CD14-positive monocyte (primary cell): Measurements from ENCODE around the gene LGALS1. TPM values are rescaled to one million over a fixed set of nuclear protein-coding genes. Genes with fewer than 3 reads are reported as not detected.

Experiments
- DNase-seq, 3 donors: peaks; one replicate each; pipeline ENCODE4 v3.0.0-alpha.2; 2011 to 2022
- H2AFZ ChIP-seq: 2 replicates; pipeline ENCODE4 v1.6.0; 2012; ENCODE audit warnings: mild to moderate bottlenecking, low read depth, low read length, inconsistent platforms; ENCODE audit not compliant: insufficient read depth, poor library complexity, severe bottlenecking
- H3K27ac ChIP-seq, 2 donors: 1 replicate in 1 of 2; 2 replicates in 1 of 2; pipeline ENCODE4 v1.5.1; 2012 to 2013; ENCODE audit warnings: low read length in 2 of 2, control low read depth in 1 of 2, inconsistent platforms in 1 of 2, low read depth in 1 of 2, mild to moderate bottlenecking in 1 of 2
- H3K27me3 ChIP-seq, 2 donors: one replicate each; pipeline versions ENCODE4 v1.6.0 to v1.6.1; 2011 to 2013; ENCODE audit warnings: low read length in 2 of 2; ENCODE audit not compliant: control insufficient read depth in 2 of 2, insufficient read depth in 2 of 2
- H3K36me3 ChIP-seq, 2 donors: replicated peaks in 1 of 2; 1 replicate in 1 of 2; 2 replicates in 1 of 2; pipeline versions ENCODE4 v1.5.1 to v1.6.1; 2012 to 2013; ENCODE audit warnings: low read length in 2 of 2, control low read depth in 1 of 2, inconsistent platforms in 1 of 2, mild to moderate bottlenecking in 1 of 2; ENCODE audit not compliant: insufficient read depth in 2 of 2, control insufficient read depth in 1 of 2
- H3K4me1 ChIP-seq, 2 donors: 1 replicate in 1 of 2; 2 replicates in 1 of 2; pipeline versions ENCODE4 v1.5.1 to v1.6.1; 2012 to 2013; ENCODE audit warnings: low read length in 2 of 2, control low read depth in 1 of 2, inconsistent platforms in 1 of 2, mild to moderate bottlenecking in 1 of 2, moderate library complexity in 1 of 2; ENCODE audit not compliant: insufficient read depth in 2 of 2, control insufficient read depth in 1 of 2
- H3K4me2 ChIP-seq: replicated peaks from 2 replicates; pipeline ENCODE3; 2012; ENCODE audit warnings: low read length, moderate library complexity, mild to moderate bottlenecking; ENCODE audit not compliant: poor library complexity, severe bottlenecking; ENCODE audit errors: extremely low read depth
- H3K4me3 ChIP-seq, 3 experiments: fragments of 200-600 bp in 1 of 3; sonication (generic) in 1 of 3; replicated peaks in 1 of 3; 1 replicate in 2 of 3; 2 replicates in 1 of 3; pipeline ENCODE4 v1.5.1; 2011 to 2013; ENCODE audit warnings: low read length in 3 of 3, mild to moderate bottlenecking in 3 of 3, control low read depth in 2 of 3, low read depth in 2 of 3, inconsistent platforms in 1 of 3, moderate library complexity in 1 of 3
- H3K79me2 ChIP-seq: 2 replicates; pipeline ENCODE4 v1.6.0; 2012; ENCODE audit warnings: mild to moderate bottlenecking, control low read depth, inconsistent platforms, low read length, moderate library complexity; ENCODE audit not compliant: insufficient read depth
- H3K9ac ChIP-seq: 2 replicates; pipeline ENCODE4 v1.6.0; 2017; ENCODE audit warnings: low read length, mild to moderate bottlenecking; ENCODE audit not compliant: insufficient read depth, poor library complexity, severe bottlenecking
- H3K9me3 ChIP-seq, 2 donors: replicated peaks in 1 of 2; 1 replicate in 1 of 2; 2 replicates in 1 of 2; pipeline versions ENCODE4 v1.5.1 to v1.6.1; 2012 to 2013; ENCODE audit warnings: low read length in 2 of 2, control low read depth in 1 of 2; ENCODE audit not compliant: control insufficient read depth in 1 of 2, insufficient read depth in 1 of 2
- H4K20me1 ChIP-seq: 2 replicates; pipeline ENCODE4 v1.6.0; 2012; ENCODE audit warnings: mild to moderate bottlenecking, low read length, control low read depth, moderate library complexity; ENCODE audit not compliant: insufficient read depth
- H3K27ac Mint-ChIP-seq, 7 donors: one replicate each; pipeline ENCODE4 v1.8.0; 2020; ENCODE audit warnings: mild to moderate bottlenecking in 7 of 7, mixed read lengths in 7 of 7, moderate library complexity in 6 of 7, inconsistent platforms in 2 of 7
- H3K27me3 Mint-ChIP-seq, 3 donors: one replicate each; pipeline ENCODE4 v1.8.0; 2021 to 2022; ENCODE audit warnings: low read depth in 3 of 3, mild to moderate bottlenecking in 3 of 3, mixed read lengths in 3 of 3, moderate library complexity in 3 of 3, inconsistent platforms in 1 of 3
- H3K36me3 Mint-ChIP-seq, 2 donors: one replicate each; pipeline ENCODE4 v1.8.0; 2020; ENCODE audit warnings: mixed read lengths in 2 of 2, inconsistent platforms in 1 of 2, mild to moderate bottlenecking in 1 of 2
- H3K4me1 Mint-ChIP-seq: one replicate; pipeline ENCODE4 v1.8.0; 2020; ENCODE audit warnings: mild to moderate bottlenecking, mixed read lengths
- H3K4me3 Mint-ChIP-seq, 2 donors: one replicate each; pipeline ENCODE4 v1.8.0; 2020; ENCODE audit warnings: mild to moderate bottlenecking in 2 of 2, mixed read lengths in 2 of 2, moderate library complexity in 1 of 2
- H3K9me3 Mint-ChIP-seq, 7 donors: one replicate each; pipeline ENCODE4 v1.8.0; 2020 to 2022; ENCODE audit warnings: mixed read lengths in 7 of 7, mild to moderate bottlenecking in 6 of 7, moderate library complexity in 6 of 7, inconsistent platforms in 2 of 7
- WGBS: methylation state at CpG from one replicate; pipeline ENCODE4 v1.1.5; 2013; ENCODE audit warnings: missing lambda C conversion rate; ENCODE audit not compliant: insufficient coverage; 5-methylcytosine and 5-hydroxymethylcytosine counted together
- intact Hi-C, 2 donors: fragments of 100-400 bp; cut with micrococcal nuclease; formaldehyde crosslinking; loops; one replicate each; pipeline versions ENCODE4 v1.15.0 to v1.15.1; 2023
- polyA plus RNA-seq, 3 donors: library from polyadenylated mRNA; depleted of rRNA in 1 of 3; unstranded in 2 of 3; stranded (reverse) in 1 of 3; fragments of 300-500 nt in 2 of 3; fragments of >200 nt in 1 of 3; fragmentation: Illumina TruSeq in 2 of 3; gene quantifications; 1 replicate in 2 of 3; 2 replicates in 1 of 3; pipeline ENCODE4 v1.2.3, GENCODE V29; 2012 to 2021
- TF ChIP-seq, protein P1 (sequence below): fragments of 200-600 bp; IDR thresholded peaks from one replicate; pipeline ENCODE4 v1.8.0; 2022; ENCODE audit warnings: antibody characterized with exemption, mild to moderate bottlenecking

The LGALS1 gene
- polyA plus RNA-seq, 3 donors = 1,719 to 2,320 (median 1,844) TPM

DNA sequence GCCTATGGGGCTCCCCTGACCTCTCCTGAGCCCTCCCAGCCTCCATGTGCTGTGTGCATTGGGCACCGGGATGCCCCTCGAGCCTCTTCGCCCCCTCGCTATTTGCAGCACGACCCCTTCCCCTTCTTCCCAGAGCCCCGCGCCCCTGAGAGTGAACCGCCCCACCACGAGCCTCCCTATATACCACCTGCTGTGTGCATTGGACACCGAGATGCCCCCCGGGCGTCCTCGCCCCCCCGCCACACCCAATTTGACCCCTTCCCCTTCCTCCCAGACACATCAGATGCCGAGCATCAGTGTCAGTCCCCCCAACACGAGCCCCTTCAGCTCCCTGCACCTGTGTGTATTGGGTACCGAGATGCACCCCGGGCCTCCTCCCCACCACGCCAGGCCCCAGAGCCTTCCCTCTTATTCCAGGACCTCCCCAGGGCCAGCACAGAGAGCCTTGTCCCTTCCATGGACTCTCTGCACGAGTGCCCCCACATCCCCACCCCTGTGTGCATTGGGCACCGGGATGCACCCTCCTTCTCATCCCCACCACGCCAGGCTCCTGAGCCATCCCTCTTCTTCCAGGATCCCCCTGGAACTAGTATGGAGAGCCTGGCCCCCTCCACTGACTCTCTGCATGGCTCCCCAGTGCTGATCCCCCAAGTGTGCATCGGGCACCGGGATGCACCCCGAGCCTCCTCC lies 50.3 kb downstream of the LGALS1 start:
- Mint-ChIP-seq H3K4me3 (no peak overlapping the region), H3K27ac (no peak overlapping the region), H3K4me1 (peaks cover 33% of the 10 kb centered on the region), H3K27me3 (peaks cover 0 to 5% (median 3%) of the 10 kb centered on the region in 3 donors), H3K9me3 (peaks cover 0 to 10% (median 7%) of the 10 kb centered on the region in 7 donors), H3K36me3 (peaks cover 8 to 26% of the 10 kb centered on the region in 2 donors)
- H3K4me3 ChIP-seq = no peak overlapping the region
- H3K79me2 ChIP-seq = no peaks in the 10 kb centered on the region
- H3K27ac ChIP-seq = no peak overlapping the region
- WGBS = over 99% methylated on average over 16 of the region's 25 CpGs
- peaks cover 37 to 44% of the 10 kb centered on the region in 2 donors for H3K4me1 ChIP-seq
- H4K20me1 ChIP-seq = no peaks in the 10 kb centered on the region
- H2AFZ ChIP-seq = no peak overlapping the region
- H3K36me3 ChIP-seq = no peaks in the 10 kb centered on the region
- no peaks in the 10 kb centered on the region for H3K9me3 ChIP-seq
- no peak overlapping the region for H3K9ac ChIP-seq
- DNase-seq = no peak
- H3K4me2 ChIP-seq = no peak overlapping the region
- TF ChIP-seq, protein P1, sequence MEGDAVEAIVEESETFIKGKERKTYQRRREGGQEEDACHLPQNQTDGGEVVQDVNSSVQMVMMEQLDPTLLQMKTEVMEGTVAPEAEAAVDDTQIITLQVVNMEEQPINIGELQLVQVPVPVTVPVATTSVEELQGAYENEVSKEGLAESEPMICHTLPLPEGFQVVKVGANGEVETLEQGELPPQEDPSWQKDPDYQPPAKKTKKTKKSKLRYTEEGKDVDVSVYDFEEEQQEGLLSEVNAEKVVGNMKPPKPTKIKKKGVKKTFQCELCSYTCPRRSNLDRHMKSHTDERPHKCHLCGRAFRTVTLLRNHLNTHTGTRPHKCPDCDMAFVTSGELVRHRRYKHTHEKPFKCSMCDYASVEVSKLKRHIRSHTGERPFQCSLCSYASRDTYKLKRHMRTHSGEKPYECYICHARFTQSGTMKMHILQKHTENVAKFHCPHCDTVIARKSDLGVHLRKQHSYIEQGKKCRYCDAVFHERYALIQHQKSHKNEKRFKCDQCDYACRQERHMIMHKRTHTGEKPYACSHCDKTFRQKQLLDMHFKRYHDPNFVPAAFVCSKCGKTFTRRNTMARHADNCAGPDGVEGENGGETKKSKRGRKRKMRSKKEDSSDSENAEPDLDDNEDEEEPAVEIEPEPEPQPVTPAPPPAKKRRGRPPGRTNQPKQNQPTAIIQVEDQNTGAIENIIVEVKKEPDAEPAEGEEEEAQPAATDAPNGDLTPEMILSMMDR = no peak
- intact Hi-C loops = no loop called here
- H3K27me3 ChIP-seq = no peaks in the 10 kb centered on the region

DNA sequence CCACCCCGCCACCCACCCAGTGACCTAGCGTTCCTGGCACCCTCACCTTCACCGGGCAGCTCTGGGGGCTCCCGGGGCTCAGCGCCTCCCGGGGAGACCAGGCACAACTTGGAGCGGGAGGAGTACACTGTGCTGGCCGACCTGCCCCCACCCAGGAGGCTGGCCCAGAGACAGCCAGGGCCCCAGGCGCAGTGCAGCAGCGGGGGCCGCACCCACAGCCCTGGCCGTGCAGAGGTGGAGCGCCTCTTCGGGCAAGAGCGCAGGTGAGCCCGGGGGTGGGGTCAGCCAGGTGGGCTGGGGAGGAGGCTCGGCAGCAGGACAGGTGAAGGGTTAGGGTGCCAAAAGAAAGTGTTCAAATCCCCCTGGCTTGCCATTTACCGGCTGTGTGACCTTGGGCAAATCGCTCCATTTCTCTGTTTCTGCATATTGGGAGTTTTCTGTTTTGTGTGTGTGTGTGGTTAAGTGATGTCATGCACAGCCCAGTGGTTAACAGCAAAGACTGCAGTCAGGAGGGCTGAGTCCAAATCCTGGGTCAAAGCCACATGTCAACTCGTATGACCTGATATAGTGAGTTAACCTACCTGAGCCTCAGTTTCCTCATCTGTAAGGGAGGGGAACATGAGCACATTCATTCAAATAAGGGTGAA lies 50.9 kb downstream of the LGALS1 start:
- intact Hi-C loops = no loop called here
- Histone ChIP-seq H3K4me2 (no peak overlapping the region), H3K79me2 (no peaks in the 10 kb centered on the region), H3K27me3 (no peaks in the 10 kb centered on the region), H3K27ac (no peak overlapping the region), H3K4me3 (no peak overlapping the region), H3K4me1 (peaks cover 43 to 51% of the 10 kb centered on the region in 2 donors), H3K36me3 (no peaks in the 10 kb centered on the region), H3K9me3 (no peaks in the 10 kb centered on the region), H4K20me1 (no peaks in the 10 kb centered on the region), H2AFZ (no peak overlapping the region), H3K9ac (no peak overlapping the region)
- Mint-ChIP-seq H3K4me1 (peaks cover 39% of the 10 kb centered on the region), H3K9me3 (peaks cover 0 to 10% (median 7%) of the 10 kb centered on the region in 7 donors), H3K27me3 (peaks cover 0 to 5% (median 3%) of the 10 kb centered on the region in 3 donors), H3K4me3 (no peak overlapping the region), H3K27ac (peak overlapping the region in 1 of 7 donors; percentile 66), H3K36me3 (peaks cover 8 to 24% of the 10 kb centered on the region in 2 donors)
- 94% methylated on average over 19 of the region's 20 CpGs for WGBS
- DNase-seq = peak in 2 of 3 donors; percentile 27 to 54
- TF ChIP-seq, protein P1 = peak; percentile 18
